ENCODE results near the gene FAM180B. TPM values are rescaled to one million over a fixed set of nuclear protein-coding genes. Genes with fewer than 3 reads are reported as not detected.

Gene FAM180B
- total RNA-seq, 1 experiment from 2014 or later, result not detected

DNA sequence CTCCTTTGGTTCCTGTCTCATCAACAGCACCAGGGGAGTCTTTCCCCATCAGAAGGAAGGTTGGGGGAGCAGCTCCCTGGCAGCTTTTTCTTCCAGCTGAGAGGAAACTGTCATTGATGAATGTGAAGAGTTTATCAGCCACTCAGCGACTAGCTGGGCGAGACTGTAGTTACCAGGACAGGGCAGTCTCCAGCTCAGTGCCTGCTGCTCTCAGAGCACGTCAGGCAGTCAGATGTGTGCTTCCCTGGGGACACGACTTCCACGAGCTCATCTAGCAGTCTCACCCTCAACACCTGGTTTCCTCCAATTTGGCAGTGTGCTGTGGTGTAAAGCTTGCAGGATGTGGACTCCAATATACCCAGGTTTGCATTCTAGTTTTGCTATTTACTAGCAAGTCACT is 20.3 kb downstream of the FAM180B start:
- Histone ChIP-seq H3K79me2 (ENCODE audit: insufficient read depth, low read length) (no peaks in the 10 kb centered on the region), H3K9me3 (ENCODE audit: control insufficient read depth in 1 of 2, insufficient read depth in 1 of 2, low read depth in 1 of 2, low read length in 2 of 2) (no peaks in the 10 kb centered on the region), H3K9ac (ENCODE audit: low read length) (no peak overlapping the region), H3K4me1 (ENCODE audit: control insufficient read depth in 1 of 2, insufficient read depth in 2 of 2, low read length in 2 of 2) (no peaks in the 10 kb centered on the region), H3K4me3 (replicated peaks in 1 of 2; ENCODE audit: low read depth in 1 of 2, low read length in 2 of 2) (no peak overlapping the region), H3K4me2 (ENCODE audit: low read length) (no peak overlapping the region), H3K36me3 (ENCODE audit: control insufficient read depth in 1 of 2, insufficient read depth in 2 of 2, low read length in 2 of 2) (no peaks in the 10 kb centered on the region), H2AFZ (ENCODE audit: low read depth, low read length, poor library complexity, severe bottlenecking) (no peak overlapping the region), H3K27me3 (ENCODE audit: insufficient read depth, low read length) (no peaks in the 10 kb centered on the region; the same call in 1 of the 2 replicates), H4K20me1 (ENCODE audit: insufficient read depth) (no peaks in the 10 kb centered on the region), H3K27ac (ENCODE audit: low read depth, low read length) (no peak overlapping the region), H3K9me2 (ENCODE audit: insufficient read depth) (no peaks in the 10 kb centered on the region)
- POLR2A ChIA-PET, result no interaction called here
- CTCF ChIA-PET, result no interaction called here
- no peak for DNase-seq (ENCODE audit: low read depth, low spot score)
- ATAC-seq, result no peak
- RAD21 ChIA-PET (ENCODE audit: low non-redundant PET in 1 of 2, low total read pairs in 2 of 2, uncharacterized antibody in 2 of 2, unreplicated experiment in 2 of 2), result no interaction called here
- intact Hi-C loops (cut with micrococcal nuclease), result no loop called here
- BruUV-seq (replicated peaks), result no TSS peak
- TF ChIP-seq, protein P1, sequence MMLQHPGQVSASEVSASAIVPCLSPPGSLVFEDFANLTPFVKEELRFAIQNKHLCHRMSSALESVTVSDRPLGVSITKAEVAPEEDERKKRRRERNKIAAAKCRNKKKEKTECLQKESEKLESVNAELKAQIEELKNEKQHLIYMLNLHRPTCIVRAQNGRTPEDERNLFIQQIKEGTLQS (IDR thresholded peaks at IDR 0.05), result no peak
- no peak for TF ChIP-seq CEBPB (IDR thresholded peaks at IDR 0.05; ENCODE audit: low read depth)
- no peak for TF ChIP-seq EZH2 (IDR thresholded peaks at IDR 0.05)
- no peak for TF ChIP-seq SRF (IDR thresholded peaks at IDR 0.05; ENCODE audit: low read depth)
- no peak for TF ChIP-seq YY1 (IDR thresholded peaks at IDR 0.05; ENCODE audit: extremely low read depth, insufficient replicate concordance, low read depth, low read length)
- no peak for TF ChIP-seq JUND (IDR thresholded peaks at IDR 0.05)
- no peak for TF ChIP-seq SP1 (IDR thresholded peaks at IDR 0.05; ENCODE audit: low read depth)
- TF ChIP-seq, protein P2, sequence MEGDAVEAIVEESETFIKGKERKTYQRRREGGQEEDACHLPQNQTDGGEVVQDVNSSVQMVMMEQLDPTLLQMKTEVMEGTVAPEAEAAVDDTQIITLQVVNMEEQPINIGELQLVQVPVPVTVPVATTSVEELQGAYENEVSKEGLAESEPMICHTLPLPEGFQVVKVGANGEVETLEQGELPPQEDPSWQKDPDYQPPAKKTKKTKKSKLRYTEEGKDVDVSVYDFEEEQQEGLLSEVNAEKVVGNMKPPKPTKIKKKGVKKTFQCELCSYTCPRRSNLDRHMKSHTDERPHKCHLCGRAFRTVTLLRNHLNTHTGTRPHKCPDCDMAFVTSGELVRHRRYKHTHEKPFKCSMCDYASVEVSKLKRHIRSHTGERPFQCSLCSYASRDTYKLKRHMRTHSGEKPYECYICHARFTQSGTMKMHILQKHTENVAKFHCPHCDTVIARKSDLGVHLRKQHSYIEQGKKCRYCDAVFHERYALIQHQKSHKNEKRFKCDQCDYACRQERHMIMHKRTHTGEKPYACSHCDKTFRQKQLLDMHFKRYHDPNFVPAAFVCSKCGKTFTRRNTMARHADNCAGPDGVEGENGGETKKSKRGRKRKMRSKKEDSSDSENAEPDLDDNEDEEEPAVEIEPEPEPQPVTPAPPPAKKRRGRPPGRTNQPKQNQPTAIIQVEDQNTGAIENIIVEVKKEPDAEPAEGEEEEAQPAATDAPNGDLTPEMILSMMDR (IDR thresholded peaks at IDR 0.05 in 2 of 3, conservative IDR thresholded peaks at IDR 0.05 in 1 of 3; ENCODE audit: borderline replicate concordance in 1 of 3, insufficient read depth in 1 of 3, low read depth in 2 of 3, low read length in 2 of 3), result no peak
- no peak for TF ChIP-seq ELF1 (IDR thresholded peaks at IDR 0.05; ENCODE audit: borderline replicate concordance, low read depth)
- TF ChIP-seq TCF7L2 (IDR thresholded peaks at IDR 0.05; ENCODE audit: borderline replicate concordance, extremely low read depth, insufficient read depth, insufficient read length), result no peak
- TF ChIP-seq, protein P3, sequence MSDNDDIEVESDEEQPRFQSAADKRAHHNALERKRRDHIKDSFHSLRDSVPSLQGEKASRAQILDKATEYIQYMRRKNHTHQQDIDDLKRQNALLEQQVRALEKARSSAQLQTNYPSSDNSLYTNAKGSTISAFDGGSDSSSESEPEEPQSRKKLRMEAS (IDR thresholded peaks at IDR 0.05), result no peak
